Muscle layer of duodenum (tissue), 2 donors: ENCODE data around the gene BLACAT1.

Experiments used
- H3K27ac ChIP-seq: one replicate; pipeline ENCODE4 v1.7.0; 2013; ENCODE audit warnings: mild to moderate bottlenecking, low read length
- H3K27me3 ChIP-seq: one replicate; pipeline ENCODE4 v1.7.0; 2013; ENCODE audit warnings: low read depth, mild to moderate bottlenecking, control low read depth, low read length
- H3K36me3 ChIP-seq, 2 donors: one replicate each; pipeline ENCODE4 v1.7.0; 2013; ENCODE audit warnings: low read length in 2 of 2, control low read depth in 1 of 2, mild to moderate bottlenecking in 1 of 2; ENCODE audit not compliant: insufficient read depth in 2 of 2, control insufficient read depth in 1 of 2
- H3K4me1 ChIP-seq, 2 donors: one replicate each; pipeline ENCODE4 v1.7.0; 2013; ENCODE audit warnings: low read length in 2 of 2, mild to moderate bottlenecking in 2 of 2, control low read depth in 1 of 2, moderate library complexity in 1 of 2; ENCODE audit not compliant: insufficient read depth in 2 of 2, control insufficient read depth in 1 of 2
- H3K4me3 ChIP-seq, 2 donors: one replicate each; pipeline ENCODE4 v1.7.0; 2013; ENCODE audit warnings: low read length in 2 of 2, low read depth in 1 of 2, mild to moderate bottlenecking in 1 of 2
- H3K9me3 ChIP-seq, 2 donors: one replicate each; pipeline ENCODE4 v1.7.0; 2013; ENCODE audit warnings: low read length in 2 of 2, control low read depth in 1 of 2, mild to moderate bottlenecking in 1 of 2; ENCODE audit not compliant: control insufficient read depth in 1 of 2
- donor health status: healthy.

The BLACAT1 gene

GRCh38 chr1:205444931-205445645 lies 10.8 kb downstream of the BLACAT1 start:
- no peak overlapping the region for H3K27ac ChIP-seq
- H3K4me1 ChIP-seq, result peaks cover 5 to 27% of the 10 kb centered on the region in 2 donors

GRCh38 chr1:205444300-205444930 lies 11.4 kb downstream of the BLACAT1 start:
- no peaks in the 10 kb centered on the region for H3K27me3 ChIP-seq
- peak overlapping the region in 1 of 2 donors; percentile 49 for H3K4me3 ChIP-seq
- no peaks in the 10 kb centered on the region for H3K36me3 ChIP-seq
- no peak overlapping the region for H3K27ac ChIP-seq
- H3K4me1 ChIP-seq, result peaks cover 5 to 27% of the 10 kb centered on the region in 2 donors
- no peaks in the 10 kb centered on the region for H3K9me3 ChIP-seq

More at GRCh38 chr1:205444931-205445645, 10.8 kb downstream of the BLACAT1 start:
- no peaks in the 10 kb centered on the region for H3K27me3 ChIP-seq
- no peaks in the 10 kb centered on the region for H3K9me3 ChIP-seq
- H3K36me3 ChIP-seq, result no peaks in the 10 kb centered on the region
- H3K4me3 ChIP-seq, result peak overlapping the region in 1 of 2 donors; percentile 49

GRCh38 chr1:205443585-205444299 lies 12.1 kb downstream of the BLACAT1 start:
- Histone ChIP-seq H3K9me3 (no peaks in the 10 kb centered on the region), H3K4me3 (no peak overlapping the region), H3K4me1 (peaks cover 10 to 34% of the 10 kb centered on the region in 2 donors), H3K27me3 (no peaks in the 10 kb centered on the region), H3K27ac (no peak overlapping the region), H3K36me3 (no peaks in the 10 kb centered on the region)

- Histone ChIP-seq H3K36me3 (no peaks in the 10 kb centered on the region), H3K4me1 (peaks cover 14 to 42% of the 10 kb centered on the region in 2 donors), H3K27ac (peak overlapping the region; percentile 82), H3K4me3 (no peak overlapping the region), H3K9me3 (no peaks in the 10 kb centered on the region), H3K27me3 (no peaks in the 10 kb centered on the region)
These were observed 13.7 kb downstream of the BLACAT1 start for GRCh38 chr1:205442051-205442725.

GRCh38 chr1:205441716-205442050 lies 14.2 kb downstream of the BLACAT1 start:
- Histone ChIP-seq H3K9me3 (no peaks in the 10 kb centered on the region), H3K36me3 (no peaks in the 10 kb centered on the region), H3K4me3 (no peak overlapping the region), H3K27ac (peak overlapping the region; percentile 82), H3K27me3 (no peaks in the 10 kb centered on the region), H3K4me1 (peaks cover 14 to 42% of the 10 kb centered on the region in 2 donors)

GRCh38 chr1:205441318-205441633 lies 14.6 kb downstream of the BLACAT1 start:
- peaks cover 14 to 42% of the 10 kb centered on the region in 2 donors for H3K4me1 ChIP-seq
- no peak overlapping the region for H3K4me3 ChIP-seq
- no peaks in the 10 kb centered on the region for H3K9me3 ChIP-seq
- peak overlapping the region; percentile 82 for H3K27ac ChIP-seq
- no peaks in the 10 kb centered on the region for H3K27me3 ChIP-seq
- H3K36me3 ChIP-seq, result no peaks in the 10 kb centered on the region

- Histone ChIP-seq H3K4me1 (peaks cover 14 to 43% of the 10 kb centered on the region in 2 donors), H3K9me3 (no peaks in the 10 kb centered on the region), H3K27ac (peak overlapping the region; percentile 82), H3K27me3 (no peaks in the 10 kb centered on the region), H3K4me3 (peak overlapping the region in 1 of 2 donors; percentile 4), H3K36me3 (no peaks in the 10 kb centered on the region)
These were observed 15.1 kb downstream of the BLACAT1 start for GRCh38 chr1:205440476-205441317.

GRCh38 chr1:205440121-205440475 lies 15.7 kb downstream of the BLACAT1 start:
- Histone ChIP-seq H3K36me3 (no peaks in the 10 kb centered on the region), H3K27me3 (no peaks in the 10 kb centered on the region), H3K27ac (peak overlapping the region; percentile 18), H3K4me1 (peaks cover 14 to 45% of the 10 kb centered on the region in 2 donors), H3K4me3 (no peak overlapping the region), H3K9me3 (no peaks in the 10 kb centered on the region)

- Histone ChIP-seq H3K27ac (no peak overlapping the region), H3K4me1 (peaks cover 18 to 36% of the 10 kb centered on the region in 2 donors), H3K27me3 (peaks cover 6% of the 10 kb centered on the region)
These were observed 17.4 kb downstream of the BLACAT1 start for GRCh38 chr1:205438213-205439158.

GRCh38 chr1:205437570-205437969 lies 18.3 kb downstream of the BLACAT1 start:
- H3K27me3 ChIP-seq, result peaks cover 6% of the 10 kb centered on the region
- peaks cover 18 to 36% of the 10 kb centered on the region in 2 donors for H3K4me1 ChIP-seq
- H3K27ac ChIP-seq, result no peak overlapping the region
- no peak overlapping the region for H3K4me3 ChIP-seq
- no peaks in the 10 kb centered on the region for H3K36me3 ChIP-seq
- no peaks in the 10 kb centered on the region for H3K9me3 ChIP-seq

More at GRCh38 chr1:205438213-205439158, 17.4 kb downstream of the BLACAT1 start:
- Histone ChIP-seq H3K9me3 (no peaks in the 10 kb centered on the region), H3K4me3 (no peak overlapping the region), H3K36me3 (no peaks in the 10 kb centered on the region)
